ENCODE measurements around the gene TMEM212.

GRCh38 chr3:171847595-171848259 is 4.6 kb downstream of the TMEM212 start:
- TF ChIP-seq POLR2AphosphoS5 (IDR thresholded peaks at IDR 0.05; ENCODE audit: low read depth, low read length), result no peak
- no peak for TF ChIP-seq POLR2A (IDR thresholded peaks at IDR 0.05; ENCODE audit: low read depth, low read length)
- no peak for TF ChIP-seq TAF1 (IDR thresholded peaks at IDR 0.05; ENCODE audit: borderline replicate concordance, low read depth, low read length)

Data from GM12892 (cell line).